ENCODE measurements around the gene ZEB1. TPM values are rescaled to one million over a fixed set of nuclear protein-coding genes. Genes with fewer than 3 reads are reported as not detected.

ZEB1 gene
- total and polyA plus RNA-seq, 2 of the 13 experiments (the other 11 are each of a cell fraction or from before 2014, with no cell fraction given), result 9.6 to 18.0 TPM

GRCh38 chr10:31418481-31418880 is 99.5 kb downstream of the ZEB1 start:
- 96% methylated on average over 2 of the region's 2 CpGs for WGBS (ENCODE audit: low lambda C conversion rate)
- no peak overlapping the region for H3K4me3 ChIP-seq (replicated peaks in 1 of 3; ENCODE audit: insufficient read depth in 1 of 3, low read depth in 2 of 3, low read length in 3 of 3)

More at GRCh38 chr10:31418481-31418880, 99.5 kb downstream of the ZEB1 start:
- DNase-seq (ENCODE audit: low spot score) (no peak), FAIRE-seq (no peak), ATAC-seq (no peak)
- TF ChIP-seq KLF11 (CRISPR knock-in tag; IDR thresholded peaks at IDR 0.05), result no peak
- no peak for TF ChIP-seq ZNF619 (CRISPR knock-in tag; IDR thresholded peaks at IDR 0.05)
- no peak for TF ChIP-seq JUNB (CRISPR knock-in tag; IDR thresholded peaks at IDR 0.05; ENCODE audit: borderline replicate concordance)
- TF ChIP-seq ZFP36 (IDR thresholded peaks at IDR 0.05; ENCODE audit: borderline replicate concordance, low read depth, low read length, partially characterized antibody), result no peak
- TF ChIP-seq TRAFD1 (CRISPR knock-in tag; IDR thresholded peaks at IDR 0.05; ENCODE audit: borderline replicate concordance), result no peak
- TF ChIP-seq PCBP2 (optimal IDR thresholded peaks at IDR 0.05; ENCODE audit: low read depth, low read length, poor library complexity, severe bottlenecking), result no peak
- no peak for TF ChIP-seq ZNF513 (CRISPR knock-in tag; conservative IDR thresholded peaks at IDR 0.05)
- no peak for TF ChIP-seq ZNF207 (IDR thresholded peaks at IDR 0.05; ENCODE audit: borderline replicate concordance)
- no peaks in the 10 kb centered on the region for H3K27me3 ChIP-seq (ENCODE audit: control insufficient read depth in 1 of 2, insufficient read depth in 2 of 2, low read length in 2 of 2)
- ChIA-PET CTCF (ENCODE audit: low intra/inter-chr PET ratio, low total read pairs) (no interaction called here), POLR2A (no interaction called here)
- H3K4me1 ChIP-seq (ENCODE audit: insufficient read depth, low read length), result peaks cover 6% of the 10 kb centered on the region; the same call in 1 of the 2 replicates
- H3K36me3 ChIP-seq (replicated peaks in 1 of 2; ENCODE audit: control insufficient read depth in 1 of 2, insufficient read depth in 2 of 2, low read length in 2 of 2), result no peaks in the 10 kb centered on the region
- no peak overlapping the region for H2AFZ ChIP-seq (ENCODE audit: low read length)
- BruUV-seq (replicated peaks), result no TSS peak
- H3K27ac ChIP-seq (ENCODE audit: extremely low read length, insufficient read depth, low read length), result no peak overlapping the region
- intact Hi-C loops (cut with micrococcal nuclease; ENCODE audit: unreplicated experiment) (no loop called here), in situ Hi-C loops (cut with HindIII; ENCODE audit: extremely low pct_ligation_motif_present, low pct_unique_long_range_greater_than_20kb) (no loop called here)
- H3K9ac ChIP-seq (ENCODE audit: insufficient read depth, low read depth, low read length), result no peak overlapping the region
- peaks cover 27% of the 10 kb centered on the region for H3K79me2 ChIP-seq (ENCODE audit: insufficient read depth, low read length)
- no peak overlapping the region for H3K4me2 ChIP-seq (ENCODE audit: low read depth, low read length)
- no peaks in the 10 kb centered on the region for H3K9me3 ChIP-seq (ENCODE audit: low read length)
- H4K20me1 ChIP-seq (ENCODE audit: insufficient read depth, low read length), result peaks cover 15% of the 10 kb centered on the region; the same call in 1 of the 2 replicates
